Neural cell (in vitro differentiated cells): Measurements from ENCODE around the gene TRPT1. TPM values are rescaled to one million over a fixed set of nuclear protein-coding genes. Genes with fewer than 3 reads are reported as not detected.

ENCODE experiments used
- H2AFZ ChIP-seq: fragments of 200-600, 300-800 bp; sonication (generic), shearing (Covaris generic); 2 replicates; pipeline ENCODE4 v1.6.0; 2014; ENCODE audit warnings: low read depth, mild to moderate bottlenecking, antibody characterized with exemption, low read length, moderate library complexity
- H3F3A ChIP-seq: fragments of 200-600 bp; shearing (Covaris generic); 2 replicates; pipeline ENCODE4 v1.6.1; 2016; ENCODE audit warnings: mild to moderate bottlenecking, moderate library complexity, mixed read lengths, antibody characterized with exemption, low read length; ENCODE audit not compliant: insufficient read depth, poor library complexity, severe bottlenecking
- H3K27ac ChIP-seq: fragments of 200-600, 300-800 bp; sonication (generic), shearing (Covaris generic); 2 replicates; pipeline ENCODE4 v1.5.1; 2014; ENCODE audit warnings: mild to moderate bottlenecking, low read length, moderate library complexity
- H3K27me3 ChIP-seq: fragments of 300-800, 200-600 bp; sonication (generic), shearing (Covaris generic); 2 replicates; pipeline ENCODE4 v1.6.0; 2014; ENCODE audit warnings: mild to moderate bottlenecking, low read depth, low read length, moderate library complexity; ENCODE audit not compliant: insufficient read depth
- H3K36me3 ChIP-seq: fragments of 300-800, 200-600 bp; sonication (generic), shearing (Covaris generic); 2 replicates; pipeline ENCODE4 v1.5.1; 2014; ENCODE audit warnings: mild to moderate bottlenecking, antibody characterized with exemption, low read length, moderate library complexity; ENCODE audit not compliant: insufficient read depth
- H3K4me2 ChIP-seq: fragments of 300-800, 200-600 bp; sonication (generic), shearing (Covaris generic); 2 replicates; pipeline ENCODE4 v1.6.0; 2014; ENCODE audit warnings: mild to moderate bottlenecking, low read length
- H3K4me3 ChIP-seq: fragments of 300-800, 200-600 bp; sonication (generic), shearing (Covaris generic); 2 replicates; pipeline ENCODE4 v1.5.1; 2014; ENCODE audit warnings: mild to moderate bottlenecking, low read length, moderate library complexity
- H3K79me2 ChIP-seq: fragments of 200-600 bp; shearing (Covaris generic); replicated peaks from 2 replicates; pipeline ENCODE4 v1.6.0; 2014; ENCODE audit warnings: mild to moderate bottlenecking, low read length, moderate library complexity; ENCODE audit not compliant: insufficient read depth
- H3K9ac ChIP-seq: fragments of 300-800, 200-600 bp; sonication (generic), shearing (Covaris generic); 2 replicates; pipeline ENCODE4 v1.6.1; 2016; ENCODE audit warnings: mild to moderate bottlenecking, low read length, mixed read lengths
- H3K9me2 ChIP-seq: fragments of 200-600 bp; shearing (Covaris generic); 2 replicates; pipeline ENCODE4 v1.6.1; 2016; ENCODE audit warnings: mild to moderate bottlenecking, low read length, mixed read lengths; ENCODE audit not compliant: insufficient read depth
- H3K9me3 ChIP-seq: fragments of 200-600, 300-800 bp; sonication (generic), shearing (Covaris generic); 2 replicates; pipeline ENCODE4 v1.6.1; 2016; ENCODE audit warnings: mild to moderate bottlenecking, mixed run types, low read length, moderate library complexity, mixed read lengths
- H4K20me1 ChIP-seq: fragments of 200-600 bp; shearing (Covaris generic); 2 replicates; pipeline ENCODE4 v1.6.1; 2016; ENCODE audit warnings: mild to moderate bottlenecking, mixed run types; ENCODE audit not compliant: insufficient read depth
- CTCF ChIP-seq: fragments of 450-650 bp; IDR thresholded peaks from 2 replicates; pipeline ENCODE4 v1.5.1; 2014; ENCODE audit warnings: antibody characterized with exemption, mild to moderate bottlenecking, moderate library complexity; ENCODE audit not compliant: poor library complexity, severe bottlenecking
- EP300 ChIP-seq: fragments of 450-650 bp; conservative IDR thresholded peaks from 2 replicates; pipeline ENCODE4 v1.6.1; 2014; ENCODE audit warnings: antibody characterized with exemption, mild to moderate bottlenecking, moderate library complexity; ENCODE audit not compliant: poor library complexity, severe bottlenecking
- EZH2 ChIP-seq: fragments of 200-600, 300-800 bp; shearing (Covaris generic), sonication (generic); IDR thresholded peaks from 2 replicates; pipeline ENCODE4 v1.6.1; 2014; ENCODE audit warnings: antibody characterized with exemption, low read length, borderline replicate concordance, mild to moderate bottlenecking; ENCODE audit not compliant: insufficient read depth, poor library complexity, severe bottlenecking
- MXI1 ChIP-seq: fragments of 450-650 bp; conservative IDR thresholded peaks from 2 replicates; pipeline ENCODE4 v1.6.1; 2014; ENCODE audit warnings: antibody characterized with exemption, mild to moderate bottlenecking; ENCODE audit not compliant: poor library complexity, severe bottlenecking
- POLR2AphosphoS5 ChIP-seq: IDR thresholded peaks from 2 replicates; pipeline ENCODE4 v1.6.1; 2012
- RAD21 ChIP-seq: fragments of 450-650 bp; conservative IDR thresholded peaks from 2 replicates; pipeline ENCODE4 v1.6.1; 2014; ENCODE audit warnings: antibody characterized with exemption, mild to moderate bottlenecking, moderate library complexity
- SMC3 ChIP-seq: fragments of 450-650 bp; conservative IDR thresholded peaks from 2 replicates; pipeline ENCODE4 v1.6.1; 2014; ENCODE audit warnings: antibody characterized with exemption, mild to moderate bottlenecking, moderate library complexity; ENCODE audit not compliant: poor library complexity
- TAF1 ChIP-seq: IDR thresholded peaks from 2 replicates; pipeline ENCODE4 v1.6.1; 2012; ENCODE audit warnings: low read depth
- polyA plus RNA-seq: library from polyadenylated mRNA; depleted of rRNA; stranded (reverse); fragments of >200 nt; gene quantifications from 2 replicates; pipeline ENCODE4 v1.2.3, GENCODE V29; 2014
- TF ChIP-seq, protein P1 (sequence below): IDR thresholded peaks from 2 replicates; pipeline ENCODE4 v1.6.1; 2012; ENCODE audit warnings: borderline replicate concordance

TRPT1 gene
- polyA plus RNA-seq, 1 donor from 2014 or later = 67.2 TPM

DNA sequence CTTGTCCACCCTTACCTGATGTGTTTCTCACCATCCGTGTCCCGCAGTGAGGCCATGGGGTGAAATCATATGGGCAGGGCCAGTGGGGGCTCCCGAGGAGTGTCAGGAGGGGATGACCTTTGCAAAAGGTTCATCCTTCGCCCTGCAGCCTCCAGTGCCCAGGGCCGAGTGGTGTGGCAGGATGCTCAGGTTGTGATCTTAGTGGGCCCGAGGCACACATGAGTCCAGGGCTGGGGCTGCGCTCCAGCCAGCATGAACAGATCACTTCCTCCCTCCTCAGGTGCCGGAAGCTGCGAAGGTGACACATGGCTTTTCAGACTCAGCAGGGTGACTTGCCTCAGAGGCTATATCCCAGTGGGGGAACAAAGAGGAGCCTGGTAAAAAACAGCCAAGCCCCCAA, 12.1 kb upstream of the TRPT1 start:
- Histone ChIP-seq H3K9me3 (no peaks in the 10 kb centered on the region), H3K79me2 (no peaks in the 10 kb centered on the region), H3K27ac (no peak overlapping the region), H4K20me1 (no peaks in the 10 kb centered on the region), H3K9me2 (no peaks in the 10 kb centered on the region), H3K4me3 (no peak overlapping the region), H2AFZ (no peak overlapping the region), H3F3A (no peaks in the 10 kb centered on the region), H3K9ac (no peak overlapping the region), H3K36me3 (no peaks in the 10 kb centered on the region), H3K27me3 (peaks cover 8% of the 10 kb centered on the region), H3K4me2 (no peak overlapping the region)
- TF ChIP-seq CTCF (no peak), EP300 (no peak), MXI1 (no peak), TAF1 (no peak), POLR2AphosphoS5 (no peak), RAD21 (no peak)

DNA sequence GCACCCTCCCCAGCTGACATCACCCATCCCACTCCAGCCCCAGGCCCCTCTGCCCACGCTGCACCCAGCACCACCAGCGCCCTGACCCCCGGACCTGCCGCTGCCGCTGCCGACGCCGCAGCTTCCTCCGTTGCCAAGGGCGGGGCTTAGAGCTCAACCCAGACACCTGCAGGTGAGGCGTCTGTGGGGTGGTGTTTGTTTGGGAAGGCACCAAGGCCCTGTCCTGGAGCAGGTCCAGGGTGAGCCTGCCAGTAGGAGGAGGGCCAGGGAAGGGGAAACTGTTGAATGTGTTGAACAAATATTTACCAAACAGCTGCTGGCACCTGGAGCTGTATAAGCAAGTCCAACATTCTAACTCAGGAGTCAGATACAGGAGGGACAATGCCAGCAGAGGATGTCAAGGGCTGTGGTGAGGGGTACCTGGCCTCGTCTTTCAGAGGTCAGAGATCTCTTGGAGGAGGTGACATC, 11.5 kb upstream of the TRPT1 start:
- Histone ChIP-seq H3F3A (no peaks in the 10 kb centered on the region), H3K9ac (no peak overlapping the region), H3K79me2 (no peaks in the 10 kb centered on the region), H3K4me3 (no peak overlapping the region), H3K27ac (no peak overlapping the region), H3K36me3 (no peaks in the 10 kb centered on the region), H3K4me2 (no peak overlapping the region), H4K20me1 (no peaks in the 10 kb centered on the region), H3K9me3 (no peaks in the 10 kb centered on the region), H3K27me3 (peaks cover 8% of the 10 kb centered on the region), H3K9me2 (no peaks in the 10 kb centered on the region), H2AFZ (no peak overlapping the region)
- TF ChIP-seq POLR2AphosphoS5 = no peak
- no peak for TF ChIP-seq EP300
- no peak for TF ChIP-seq CTCF
- TF ChIP-seq SMC3 = no peak
- TF ChIP-seq RAD21 = no peak
- TF ChIP-seq, protein P1, sequence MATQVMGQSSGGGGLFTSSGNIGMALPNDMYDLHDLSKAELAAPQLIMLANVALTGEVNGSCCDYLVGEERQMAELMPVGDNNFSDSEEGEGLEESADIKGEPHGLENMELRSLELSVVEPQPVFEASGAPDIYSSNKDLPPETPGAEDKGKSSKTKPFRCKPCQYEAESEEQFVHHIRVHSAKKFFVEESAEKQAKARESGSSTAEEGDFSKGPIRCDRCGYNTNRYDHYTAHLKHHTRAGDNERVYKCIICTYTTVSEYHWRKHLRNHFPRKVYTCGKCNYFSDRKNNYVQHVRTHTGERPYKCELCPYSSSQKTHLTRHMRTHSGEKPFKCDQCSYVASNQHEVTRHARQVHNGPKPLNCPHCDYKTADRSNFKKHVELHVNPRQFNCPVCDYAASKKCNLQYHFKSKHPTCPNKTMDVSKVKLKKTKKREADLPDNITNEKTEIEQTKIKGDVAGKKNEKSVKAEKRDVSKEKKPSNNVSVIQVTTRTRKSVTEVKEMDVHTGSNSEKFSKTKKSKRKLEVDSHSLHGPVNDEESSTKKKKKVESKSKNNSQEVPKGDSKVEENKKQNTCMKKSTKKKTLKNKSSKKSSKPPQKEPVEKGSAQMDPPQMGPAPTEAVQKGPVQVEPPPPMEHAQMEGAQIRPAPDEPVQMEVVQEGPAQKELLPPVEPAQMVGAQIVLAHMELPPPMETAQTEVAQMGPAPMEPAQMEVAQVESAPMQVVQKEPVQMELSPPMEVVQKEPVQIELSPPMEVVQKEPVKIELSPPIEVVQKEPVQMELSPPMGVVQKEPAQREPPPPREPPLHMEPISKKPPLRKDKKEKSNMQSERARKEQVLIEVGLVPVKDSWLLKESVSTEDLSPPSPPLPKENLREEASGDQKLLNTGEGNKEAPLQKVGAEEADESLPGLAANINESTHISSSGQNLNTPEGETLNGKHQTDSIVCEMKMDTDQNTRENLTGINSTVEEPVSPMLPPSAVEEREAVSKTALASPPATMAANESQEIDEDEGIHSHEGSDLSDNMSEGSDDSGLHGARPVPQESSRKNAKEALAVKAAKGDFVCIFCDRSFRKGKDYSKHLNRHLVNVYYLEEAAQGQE = no peak
- TF ChIP-seq EZH2 = no peak
- no peak for TF ChIP-seq TAF1
- no peak for TF ChIP-seq MXI1
